HG03039 (cell line): ENCODE data around the gene RPL7A.
"Not testable (repeated sequence)": the region's sequence is repeated elsewhere in the genome, so short reads cannot be mapped to it uniquely, and the experiment has no call there.

Experiments
- ATAC-seq: cut with Tn5 transposase; IDR thresholded peaks from one replicate; pipeline ENCODE4 v1.9.1; 2021; ENCODE audit warnings: mild to moderate bottlenecking, moderate library complexity; ENCODE audit not compliant: unreplicated experiment

RPL7A gene

DNA sequence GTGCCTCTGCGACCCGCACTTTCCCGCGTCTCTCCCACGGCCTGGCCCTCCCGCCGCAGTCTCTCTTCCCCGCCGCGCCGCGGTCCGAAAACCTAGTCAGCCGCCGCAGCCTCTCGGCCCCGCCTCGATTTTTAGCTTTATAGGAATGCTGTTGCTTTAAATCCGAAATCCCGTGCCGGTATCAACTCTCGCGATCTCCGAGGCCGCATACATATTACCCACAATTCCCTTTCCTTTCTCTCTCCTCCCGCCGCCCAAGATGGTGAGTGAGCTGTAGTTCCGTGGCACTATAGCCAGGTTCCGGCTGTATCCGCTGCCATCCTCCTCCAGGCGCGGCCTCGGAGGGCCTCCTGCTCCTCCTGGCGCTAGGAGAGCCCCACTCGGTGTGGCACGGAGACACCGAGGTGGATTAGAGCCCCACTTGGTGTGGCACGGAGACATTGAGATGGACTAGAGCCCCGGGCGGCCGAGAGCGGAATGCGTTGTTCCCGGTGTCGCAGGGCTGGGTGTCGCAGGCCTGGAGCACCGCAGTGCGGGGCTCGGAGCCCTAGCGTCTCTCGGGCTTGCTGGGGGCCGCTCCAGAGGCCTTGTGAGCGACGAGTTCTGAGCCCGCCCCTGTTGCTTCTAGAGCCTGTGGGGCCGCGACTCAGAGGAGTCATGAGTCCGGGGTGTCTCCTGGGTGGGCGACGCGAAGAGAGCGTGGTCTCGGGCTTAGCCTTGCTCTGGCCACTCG, at the start of gene RPL7A, which contains the start of gene MED22:
Gene RPL7A, plus strand, starts transcription at position 234 of the 733 bp plus-strand sequence. Its CDS starts 26 bp downstream, at position 260.
Gene MED22, minus strand, starts transcription at position 147 of the 733 bp plus-strand sequence. CDS start 1,469 bp downstream, outside the sequence.
- ATAC-seq = no peak

DNA sequence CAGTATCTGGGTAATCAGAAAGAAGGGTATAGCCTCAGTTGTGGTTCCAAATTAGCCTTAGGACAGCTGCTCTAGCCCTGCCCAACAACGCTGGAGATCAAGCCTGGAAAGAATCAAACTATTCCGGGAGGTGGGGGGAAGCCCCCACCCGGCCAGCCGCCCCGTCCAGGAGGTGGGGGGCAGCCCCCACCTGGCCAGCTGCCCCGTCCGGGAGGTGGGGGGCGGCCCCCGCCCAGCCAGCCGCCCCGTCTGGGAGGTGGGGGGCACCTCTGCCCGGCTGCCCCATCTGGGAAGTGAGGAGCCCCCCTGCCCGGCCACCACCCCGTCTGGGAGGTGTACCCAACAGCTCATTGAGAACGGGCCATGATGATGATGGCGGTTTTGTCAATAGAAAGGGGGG, 48.0 kb upstream of the RPL7A start:
- not testable (repeated sequence) for ATAC-seq

DNA sequence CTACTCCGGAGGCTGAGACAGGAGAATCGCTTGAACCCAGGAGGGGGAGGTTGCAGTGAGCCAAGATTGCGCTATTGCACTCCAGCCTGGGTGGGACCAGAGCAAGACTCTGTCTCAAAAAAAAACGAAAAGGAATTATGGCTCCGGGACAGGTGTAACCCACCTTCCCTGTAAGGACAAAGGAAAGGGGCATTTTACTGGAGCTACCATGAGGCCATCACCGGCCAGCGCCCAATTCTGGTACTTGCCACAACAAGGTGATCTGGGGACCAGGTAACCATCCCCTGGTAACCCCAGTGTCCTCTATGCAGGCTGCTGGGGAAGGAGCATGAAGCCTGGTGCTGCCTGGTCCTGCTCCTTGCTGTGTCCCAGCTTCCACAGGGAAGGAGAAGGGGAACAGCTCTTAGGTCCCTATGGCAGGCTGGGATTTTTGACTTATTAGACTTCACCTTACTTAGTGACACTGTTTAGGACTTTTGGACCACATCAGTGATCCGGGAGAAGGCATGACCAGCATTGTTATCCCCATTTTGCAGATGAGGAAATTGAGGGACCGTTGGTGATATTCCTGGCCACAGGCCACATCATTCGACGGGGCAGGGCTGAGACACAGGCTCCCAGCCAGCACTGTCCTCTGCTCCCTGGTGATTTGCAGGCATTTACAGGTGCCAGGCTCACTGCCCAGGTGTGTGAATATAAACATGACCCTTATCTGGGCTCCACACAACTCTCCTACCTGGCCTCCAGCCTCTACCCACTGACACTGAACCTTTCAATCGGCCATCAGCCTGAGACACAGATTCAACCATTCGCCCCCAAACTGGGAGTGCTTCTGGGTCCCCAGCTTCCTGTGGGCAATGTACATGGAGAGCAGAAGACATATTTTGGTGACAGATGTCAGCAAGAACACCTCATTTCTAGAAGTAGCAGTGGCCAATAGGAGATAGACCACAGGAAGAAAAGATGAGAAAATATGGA, 46.5 kb upstream of the RPL7A start:
- no peak for ATAC-seq

DNA sequence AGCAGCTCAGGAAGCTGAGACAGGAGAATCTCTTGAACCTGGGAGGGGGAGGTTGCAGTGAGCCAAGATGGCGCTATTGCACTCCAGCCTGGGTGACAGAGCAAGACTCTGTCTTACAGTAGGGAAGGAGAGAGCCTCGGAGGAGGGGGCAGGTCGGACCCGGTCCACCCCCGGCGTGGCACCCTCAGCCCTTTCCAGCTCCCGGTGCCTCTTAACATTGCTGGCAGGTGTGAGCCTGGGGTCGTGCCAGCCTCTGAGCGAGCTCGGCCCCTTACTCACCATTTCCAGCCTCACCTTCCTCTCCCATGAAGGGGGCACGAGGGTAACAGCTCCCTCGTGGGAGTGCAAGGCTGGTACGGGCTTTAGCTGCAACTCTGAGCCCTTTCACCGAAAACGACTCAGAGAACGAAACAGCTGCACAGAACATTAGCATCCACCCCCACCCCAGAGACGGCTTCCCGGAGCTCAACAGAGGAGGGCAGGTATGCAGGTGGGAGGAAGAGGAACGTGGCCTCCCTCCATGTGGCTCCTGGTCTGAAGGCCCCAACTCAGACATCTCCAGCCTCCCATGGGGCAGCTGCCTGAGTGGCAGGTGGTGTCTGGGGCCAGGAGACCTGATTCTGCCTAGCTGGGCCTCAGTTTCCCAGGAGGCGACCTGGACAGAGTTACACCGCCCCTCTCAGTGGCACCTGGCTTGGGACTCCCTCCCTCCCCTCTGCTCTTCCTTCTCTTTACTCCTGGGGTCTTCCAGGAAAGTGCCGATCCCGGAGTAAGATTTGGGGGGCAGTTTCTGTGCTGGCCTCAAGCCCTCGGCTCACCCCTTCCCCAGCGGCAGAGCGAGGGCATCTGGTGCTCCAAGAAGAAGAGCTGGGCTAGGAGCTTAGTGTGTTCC, 44.5 kb upstream of the RPL7A start:
- ATAC-seq = no peak

DNA sequence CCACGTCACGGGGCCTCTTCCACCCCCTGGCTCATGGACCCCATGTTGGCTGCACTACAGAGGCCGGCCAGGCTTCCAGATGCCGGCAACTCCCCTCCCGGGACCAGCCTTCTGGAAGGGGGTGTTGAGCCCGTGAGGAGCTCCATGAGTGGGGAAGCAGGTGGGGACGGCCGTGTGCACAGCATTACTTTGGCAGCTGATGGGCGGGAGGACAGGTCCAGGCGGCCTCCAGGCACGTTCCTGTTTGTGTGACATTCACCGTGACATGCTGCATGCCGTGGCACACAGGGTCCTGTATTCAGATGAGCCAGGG, 43.9 kb upstream of the RPL7A start:
- ATAC-seq = no peak

DNA sequence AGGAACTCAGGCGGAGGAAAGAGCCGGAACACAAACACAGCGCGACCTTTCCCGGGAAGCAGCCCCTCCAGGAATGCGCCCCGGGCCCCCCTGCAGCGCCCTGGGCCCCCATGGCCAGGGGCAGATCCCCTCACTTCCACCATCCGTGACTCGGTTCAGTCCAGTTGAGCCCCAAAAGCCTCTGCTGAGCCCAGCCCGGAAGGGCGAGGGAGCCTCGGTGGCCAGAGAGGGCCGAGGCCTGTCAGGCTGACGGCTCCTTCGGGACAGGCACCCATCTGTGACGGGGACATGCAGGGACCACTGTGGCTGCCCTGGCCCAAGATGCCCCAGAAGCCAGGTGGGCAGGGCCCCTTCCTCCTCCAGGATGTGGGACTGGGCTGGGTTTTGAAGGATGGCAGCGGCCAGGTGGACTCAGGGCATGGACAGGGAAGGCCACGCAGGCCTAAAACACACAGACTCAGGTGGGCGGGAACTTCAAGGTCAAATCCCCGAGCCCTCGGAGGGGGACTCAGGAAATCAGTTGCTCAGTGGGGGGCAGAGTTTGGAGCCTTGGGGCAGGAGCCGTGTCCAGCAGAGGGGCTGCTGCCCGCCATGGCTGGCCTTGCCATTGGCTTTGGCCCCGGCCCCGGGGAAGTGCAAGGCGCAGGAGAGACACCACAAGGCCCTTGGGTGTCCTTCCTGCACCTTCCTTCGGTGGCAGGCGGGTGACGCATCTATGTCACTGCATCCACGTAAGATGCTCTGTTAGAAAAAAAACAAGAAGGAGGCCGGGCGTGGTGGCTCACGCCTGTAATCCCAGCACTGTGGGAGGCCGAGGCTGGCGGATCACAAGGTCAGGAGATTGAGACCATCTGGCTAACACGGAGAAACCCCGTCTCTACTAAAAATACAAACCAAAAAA, 43.3 kb upstream of the RPL7A start:
- no peak for ATAC-seq

DNA sequence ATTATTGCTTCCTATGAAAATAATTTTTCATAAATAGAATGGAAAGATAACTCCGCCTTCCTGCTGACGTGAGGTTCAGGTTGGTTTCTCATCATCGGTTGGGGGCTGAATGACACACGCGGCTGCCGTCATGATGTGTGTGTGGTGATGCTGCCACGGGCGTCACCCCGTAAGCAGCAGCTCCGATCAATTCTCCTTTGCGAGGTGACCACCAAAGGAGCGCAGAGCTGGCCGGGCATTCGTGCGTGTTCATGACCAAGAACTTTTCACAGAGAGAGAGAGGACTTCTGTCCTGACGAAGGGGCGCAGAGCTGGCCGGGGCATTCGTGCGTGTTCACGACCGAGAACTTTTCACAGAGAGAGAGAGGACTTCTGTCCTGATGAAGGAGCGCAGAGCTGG, 42.3 kb upstream of the RPL7A start:
- no peak for ATAC-seq

DNA sequence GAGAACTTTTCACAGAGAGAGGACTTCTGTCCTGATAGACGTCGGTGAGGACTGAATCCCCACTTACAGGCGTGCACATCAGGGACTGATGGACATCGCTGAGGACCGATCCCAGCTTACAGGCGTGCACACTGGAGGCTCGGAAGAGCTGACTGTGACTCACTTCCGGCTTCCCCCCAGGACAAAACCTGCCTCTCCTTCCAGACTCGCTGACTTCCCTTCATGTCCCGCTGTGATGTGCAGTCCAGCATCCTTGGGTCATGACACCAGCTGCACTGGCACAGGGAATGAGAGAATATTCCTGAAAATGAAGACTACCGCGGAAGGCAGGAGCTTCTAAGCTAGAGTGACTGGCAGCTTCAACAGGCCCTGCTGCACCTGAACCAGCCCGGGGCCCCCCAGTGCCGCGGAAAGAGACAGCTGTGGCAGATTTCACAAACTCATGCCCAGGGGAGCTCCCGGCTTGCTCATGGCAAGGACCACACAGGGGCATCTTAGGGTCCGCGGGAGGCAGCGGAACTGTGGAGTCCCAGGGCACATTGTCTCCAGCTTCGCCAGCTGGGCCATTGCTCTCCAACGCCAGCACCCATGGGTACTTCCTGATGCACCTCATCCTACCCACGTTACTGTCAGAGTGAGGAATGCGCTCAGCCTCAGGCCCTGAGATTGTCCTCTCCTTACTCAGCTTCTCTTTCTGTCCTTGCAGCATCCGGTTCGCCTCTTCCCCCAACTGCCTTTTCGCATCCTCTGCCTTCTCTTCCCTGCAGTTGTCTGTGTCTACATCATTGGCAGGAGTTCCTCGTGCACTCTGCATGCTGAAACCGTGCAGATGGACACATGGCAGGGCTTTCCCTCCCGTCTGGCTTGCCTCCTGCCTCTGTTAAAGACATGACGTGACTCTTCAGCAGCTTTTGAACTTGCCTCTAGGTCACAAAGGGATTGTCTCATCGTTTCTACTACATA, 41.5 kb upstream of the RPL7A start:
- ATAC-seq = no peak

DNA sequence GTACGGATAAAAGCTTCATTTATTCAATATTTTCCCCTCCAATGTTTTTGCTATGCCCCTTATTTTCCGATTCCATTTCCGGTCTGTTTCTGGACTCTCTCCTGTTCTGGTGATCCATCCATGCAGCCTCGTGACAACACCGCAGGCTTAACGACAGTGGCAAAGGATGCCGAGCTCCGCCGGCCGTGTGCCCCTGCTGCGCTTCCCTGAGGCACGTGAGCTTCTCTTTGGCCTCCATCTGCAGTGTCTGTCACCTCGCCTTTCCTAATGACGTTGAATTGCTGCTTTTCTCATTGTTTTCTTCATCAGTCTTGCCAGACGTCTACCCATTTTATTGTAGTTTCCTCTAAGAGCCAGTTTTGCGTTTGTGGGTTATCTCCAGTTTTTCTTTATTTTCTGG, 40.7 kb upstream of the RPL7A start:
- no peak for ATAC-seq

DNA sequence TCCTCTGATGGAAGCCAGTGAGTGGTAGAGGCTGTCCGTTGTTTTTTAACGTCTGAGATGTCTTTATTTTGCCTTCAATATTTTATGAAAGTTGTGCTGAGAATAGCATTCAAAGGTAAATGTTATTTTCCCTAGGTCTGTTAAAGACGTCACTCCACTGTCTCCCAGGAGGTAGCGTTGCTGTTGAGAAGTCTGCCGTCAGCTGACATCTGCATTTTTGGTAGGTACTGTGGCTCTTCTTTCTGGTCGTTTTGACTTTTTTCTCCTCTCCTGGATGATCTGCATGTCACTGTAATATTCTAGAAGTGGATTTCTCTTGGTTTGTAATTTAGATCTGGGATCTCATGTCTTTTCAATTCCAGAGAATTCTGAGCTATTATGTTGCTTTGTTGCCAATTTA, 38.4 kb upstream of the RPL7A start:
- no peak for ATAC-seq

DNA sequence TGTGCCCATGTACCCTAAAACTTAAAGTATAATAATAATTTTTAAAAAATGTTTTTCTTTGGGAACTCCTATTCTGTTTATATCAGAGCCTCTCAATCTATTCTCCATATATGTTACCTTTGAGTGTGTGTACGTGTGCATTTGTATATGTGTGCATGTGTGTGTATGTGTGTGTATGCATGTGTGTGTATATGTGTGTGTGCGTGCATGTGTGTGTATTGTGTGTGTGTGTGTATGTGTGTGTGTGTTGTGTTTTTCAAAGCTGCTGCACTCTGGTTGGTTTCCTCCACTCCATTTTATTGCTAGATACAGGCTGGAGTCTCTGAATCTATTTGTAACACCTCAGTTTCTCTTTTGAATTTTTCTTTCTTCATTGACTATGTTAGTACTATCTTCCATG, 32.0 kb upstream of the RPL7A start:
- ATAC-seq = no peak

DNA sequence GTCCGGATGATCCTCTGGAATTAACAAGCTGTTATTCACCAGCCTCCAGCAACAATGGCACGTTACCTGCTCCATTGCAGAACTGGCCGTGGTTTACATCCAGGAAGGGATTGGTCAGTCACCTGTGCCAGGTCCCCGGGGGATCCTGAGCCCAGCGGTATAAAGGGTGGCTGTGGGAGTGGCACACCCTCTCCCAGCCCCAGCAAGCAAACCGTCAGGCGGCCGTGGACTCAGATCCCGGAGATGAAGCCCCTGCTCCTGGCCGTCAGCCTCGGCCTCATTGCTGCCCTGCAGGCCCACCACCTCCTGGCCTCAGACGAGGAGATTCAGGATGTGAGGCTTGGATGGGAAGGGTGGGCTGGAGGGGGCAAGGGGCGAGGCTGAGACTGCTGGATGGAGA, 30.5 kb upstream of the RPL7A start:
- not testable (repeated sequence) for ATAC-seq

DNA sequence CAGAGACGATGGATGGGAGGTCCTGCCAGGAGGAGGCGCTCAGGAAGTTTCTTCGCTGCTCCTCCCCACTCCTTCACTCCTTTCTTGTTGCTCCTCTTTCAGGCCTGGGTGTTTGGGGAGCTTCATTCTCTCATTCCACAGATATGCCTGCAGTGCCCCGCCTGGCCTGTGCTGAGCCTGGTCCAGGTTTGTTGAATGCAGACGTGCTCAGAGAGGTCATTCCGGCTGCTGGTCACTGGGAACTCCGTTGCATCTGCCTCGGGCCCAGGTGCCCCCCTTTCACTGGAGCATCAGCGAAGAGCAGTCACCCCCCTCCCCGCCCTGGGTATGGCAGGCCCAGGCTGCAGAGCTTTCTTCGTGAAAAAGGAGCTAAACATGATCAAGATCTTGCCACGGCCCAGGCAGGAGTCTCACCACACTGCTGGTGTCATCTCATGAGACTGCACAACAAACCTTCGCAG, 27.6 kb upstream of the RPL7A start:
- ATAC-seq = no peak

DNA sequence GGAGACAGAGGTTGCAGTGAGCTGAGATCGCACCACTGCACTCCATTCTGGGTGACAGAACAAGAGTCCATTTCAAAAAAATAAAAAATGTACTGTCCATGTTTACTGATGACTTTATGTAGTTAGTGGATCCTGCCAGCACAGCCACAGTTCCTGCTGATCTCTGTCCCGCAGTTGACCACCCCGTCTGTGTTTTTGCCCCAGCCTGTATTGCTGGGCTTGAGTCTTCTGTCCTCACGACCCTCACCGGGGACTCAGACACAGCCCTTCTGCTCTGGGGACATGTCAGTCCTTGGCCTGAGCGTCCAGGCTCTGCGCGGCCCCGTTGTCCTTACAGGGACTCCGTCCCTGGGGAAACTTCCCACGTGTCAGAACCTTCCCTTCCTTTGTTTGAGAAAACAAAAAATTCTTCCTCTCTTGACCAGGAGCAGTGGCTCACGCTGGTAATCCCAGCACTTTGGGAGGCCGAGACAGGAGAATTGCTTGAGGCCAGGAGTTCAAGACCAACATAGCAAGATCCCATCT, 26.5 kb upstream of the RPL7A start:
- no peak for ATAC-seq

DNA sequence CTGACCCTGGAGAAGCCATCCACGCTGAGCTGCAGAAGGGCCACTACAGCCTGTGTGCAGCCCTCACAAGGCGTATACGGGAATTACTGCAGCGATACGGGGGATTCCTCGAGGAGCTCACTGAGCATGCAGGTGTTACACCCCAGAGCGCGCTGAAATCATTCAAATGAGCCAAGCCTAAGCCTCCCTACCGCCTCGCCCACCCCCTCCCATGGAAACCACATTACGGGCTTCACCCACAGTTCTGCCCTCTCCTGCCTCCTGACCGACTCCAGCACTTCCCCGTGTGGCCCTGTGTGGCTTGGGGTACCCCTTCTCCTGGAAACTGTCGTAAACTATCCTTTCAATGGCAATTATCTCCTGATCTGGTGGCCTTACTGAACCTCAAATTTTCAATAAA, 25.3 kb upstream of the RPL7A start:
- no peak for ATAC-seq

DNA sequence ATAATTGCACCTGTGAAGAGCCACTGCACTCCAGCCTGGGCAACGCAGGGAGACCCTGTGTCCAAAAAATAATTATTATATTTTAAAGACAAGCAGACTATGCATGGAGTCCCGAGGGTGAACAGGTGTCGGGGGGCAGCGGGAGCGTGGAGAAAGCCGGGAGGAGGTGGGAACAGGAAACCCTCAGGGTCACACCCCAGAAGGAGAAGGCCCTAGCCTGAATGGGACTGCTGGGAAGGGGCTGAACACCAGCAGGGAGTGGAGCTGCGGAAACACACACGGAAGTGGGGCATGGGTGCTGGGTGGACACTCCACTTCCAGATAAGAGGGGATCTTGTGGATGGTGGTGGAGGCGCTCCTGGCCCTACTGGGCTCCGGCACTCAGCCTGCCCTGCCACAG, 24.8 kb upstream of the RPL7A start:
- no peak for ATAC-seq

DNA sequence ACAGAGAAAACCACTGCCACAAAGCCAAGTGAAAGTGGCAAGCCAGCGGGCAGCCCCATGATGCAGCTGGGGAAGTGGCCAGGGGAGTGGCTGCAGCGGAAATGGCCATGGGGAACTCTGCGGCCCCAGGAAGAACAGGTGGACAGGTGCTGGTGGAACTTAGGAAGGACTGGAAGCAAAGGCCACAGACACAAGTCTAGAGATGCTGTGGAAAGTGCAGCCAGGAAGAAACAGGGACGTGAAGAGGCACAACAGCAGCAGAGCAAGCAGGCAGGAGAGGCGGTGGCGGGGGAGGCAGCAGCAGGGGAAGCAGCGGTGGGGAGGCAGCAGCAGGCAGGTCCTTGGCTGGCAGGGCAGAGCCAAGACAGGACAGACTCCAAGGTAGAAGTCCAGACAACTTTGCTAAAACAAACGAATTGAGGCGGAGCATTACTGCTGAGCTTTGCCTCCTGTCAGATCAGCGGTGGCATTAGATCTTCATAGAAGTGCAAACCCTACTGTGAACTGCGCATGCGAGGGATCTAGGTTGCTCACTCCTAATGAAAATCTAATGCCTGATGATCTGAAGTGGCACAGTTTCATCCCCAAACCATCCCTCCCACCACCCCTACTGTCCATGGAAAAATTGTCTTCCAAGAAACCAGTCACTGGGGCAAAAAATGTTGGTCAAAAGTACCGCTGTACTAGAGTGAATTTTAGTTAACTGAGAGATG, 23.9 kb upstream of the RPL7A start:
- no peak for ATAC-seq

DNA sequence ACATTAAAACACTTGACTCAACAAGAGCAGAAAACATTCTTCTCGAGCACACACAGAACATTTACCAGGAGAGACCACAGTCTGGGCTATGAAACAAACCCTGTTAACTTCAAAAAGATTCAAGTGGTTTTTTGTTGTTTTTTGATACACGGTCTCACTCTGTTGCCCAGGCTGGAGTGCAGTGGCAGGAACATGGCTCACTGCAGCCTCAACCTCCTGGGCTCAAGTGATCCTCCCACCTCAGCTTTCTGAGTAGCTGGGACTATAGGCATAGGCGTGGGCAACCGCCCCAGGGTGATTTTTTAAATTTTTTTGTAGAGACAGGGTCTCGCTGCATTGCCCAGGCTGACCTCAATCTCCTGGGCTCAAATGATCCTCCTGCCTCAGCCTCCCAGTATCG, 21.0 kb upstream of the RPL7A start:
- not testable (repeated sequence) for ATAC-seq
